ENCODE measurements around the gene EBF4.

GRCh38 chr20:2697768-2698167, 5.2 kb downstream of the EBF4 start:
- TF ChIP-seq CTCF (conservative IDR thresholded peaks at IDR 0.05; ENCODE audit: low read length) (no peak), EZH2phosphoT487 (IDR thresholded peaks at IDR 0.05; ENCODE audit: borderline replicate concordance, low read depth, low read length) (no peak)
